GM19239 (cell line): ENCODE data around the gene ZCCHC12.

Experiments
- DNase-seq: peaks from one replicate; pipeline ENCODE4 v3.0.0; 2011; ENCODE audit warnings: low spot score; ENCODE audit not compliant: insufficient read length
- FAIRE-seq: peaks from 2 replicates; lab custom pipeline; 2011; peaks lifted over from hg19 to GRCh38; lab: Jason Lieb, UNC

The ZCCHC12 gene

DNA sequence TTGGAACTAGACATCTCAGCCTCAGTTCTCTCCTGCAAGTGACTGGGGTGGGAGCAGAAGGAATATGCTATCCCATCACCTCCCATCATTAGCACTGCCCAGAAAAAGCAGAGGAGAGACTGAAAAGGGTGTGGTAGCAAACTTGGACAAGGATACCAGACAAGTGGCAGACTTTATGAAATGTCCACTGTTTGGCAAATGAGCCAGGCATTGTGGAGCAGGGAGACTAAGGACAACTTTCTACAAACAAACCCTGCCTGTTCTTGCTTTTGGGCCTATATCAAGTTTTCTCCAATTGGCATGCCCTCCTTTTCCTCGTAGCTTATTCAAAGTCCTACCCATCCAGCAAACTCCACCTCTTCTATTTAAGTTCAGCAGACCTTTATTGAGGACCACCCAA is 41.6 kb downstream of the ZCCHC12 start:
- FAIRE-seq (no peak), DNase-seq (no peak)

GRCh38 chrX:118867251-118867650 is 43.6 kb downstream of the ZCCHC12 start:
- FAIRE-seq (no peak), DNase-seq (no peak)

- FAIRE-seq = no peak
- no peak for DNase-seq
Observed at GRCh38 chrX:118872102-118872566, 48.5 kb downstream of the ZCCHC12 start.
